Caco-2 (cell line): ENCODE results near the gene SLC35G6. TPM values are rescaled to one million over a fixed set of nuclear protein-coding genes. Genes with fewer than 3 reads are reported as not detected.

Experiments used
- BruUV-seq: library from RNA; stranded (reverse); fragments of 400-500 nt; replicated peaks from 2 replicates; lab custom pipeline; 2021; lab: Mats Ljungman, UMichigan
- CTCF ChIA-PET: fragments of 300-600 bp; sonication (Branson Sonifier 250); formaldehyde crosslinking; loops from one replicate; lab custom pipeline; 2022; ENCODE audit warnings: antibody characterized with exemption; lab: Charles Lee
- POLR2A ChIA-PET: fragments of 300-600 bp; sonication (Branson Sonifier 250); formaldehyde crosslinking; loops from one replicate; lab custom pipeline; 2022; ENCODE audit warnings: antibody characterized with exemption; lab: Charles Lee
- DNase-seq, 2 experiments: peaks; one replicate each; pipeline versions ENCODE4 v3.0.0 to v3.0.0-alpha.2; 2020 to 2022
- H3K27me3 ChIP-seq: replicated peaks from 2 replicates; pipeline ENCODE4 v1.6.0; 2011; ENCODE audit warnings: low read length; ENCODE audit not compliant: control insufficient read depth, insufficient read depth
- H3K36me3 ChIP-seq: 2 replicates; pipeline ENCODE4 v1.5.1; 2011; ENCODE audit warnings: low read length; ENCODE audit not compliant: control insufficient read depth, insufficient read depth
- H3K4me1 ChIP-seq: fragments of 250-450 bp; sonication (Bioruptor Pico); 2 replicates; pipeline ENCODE4 v1.5.1; 2020; ENCODE audit warnings: mild to moderate bottlenecking
- H3K4me3 ChIP-seq: 2 replicates; pipeline ENCODE4 v1.5.1; 2011; ENCODE audit warnings: low read depth, mild to moderate bottlenecking, control low read depth, low read length
- H3K9me3 ChIP-seq: fragments of 250-450 bp; sonication (Bioruptor Pico); 2 replicates; pipeline ENCODE4 v1.5.1; 2020; ENCODE audit warnings: mild to moderate bottlenecking, moderate library complexity
- H3K27ac Mint-ChIP-seq: one replicate; pipeline ENCODE4 v1.8.0; 2022; ENCODE audit warnings: mixed read lengths; ENCODE audit not compliant: unreplicated experiment
- H3K27me3 Mint-ChIP-seq: one replicate; pipeline ENCODE4 v1.8.0; 2022; ENCODE audit warnings: mixed read lengths; ENCODE audit not compliant: insufficient read depth, unreplicated experiment
- H3K36me3 Mint-ChIP-seq: one replicate; pipeline ENCODE4 v1.8.0; 2022; ENCODE audit warnings: mild to moderate bottlenecking, mixed read lengths; ENCODE audit not compliant: insufficient read depth, unreplicated experiment
- H3K4me1 Mint-ChIP-seq: one replicate; pipeline ENCODE4 v1.8.0; 2022; ENCODE audit warnings: low read depth, mixed read lengths; ENCODE audit not compliant: unreplicated experiment
- H3K4me3 Mint-ChIP-seq: one replicate; pipeline ENCODE4 v1.8.0; 2022; ENCODE audit warnings: mild to moderate bottlenecking, moderate library complexity, mixed read lengths; ENCODE audit not compliant: unreplicated experiment
- H3K9me3 Mint-ChIP-seq: one replicate; pipeline ENCODE4 v1.8.0; 2022; ENCODE audit warnings: mixed read lengths; ENCODE audit not compliant: unreplicated experiment
- intact Hi-C: fragments of 100-400 bp; cut with micrococcal nuclease; formaldehyde crosslinking; loops from one replicate; pipeline ENCODE4 v1.10.0; 2022; ENCODE audit not compliant: unreplicated experiment
- total RNA-seq: library from RNA; stranded (reverse); gene quantifications from 2 replicates; pipeline ENCODE4 v1.2.3, GENCODE V29; 2022
- TF ChIP-seq, protein P1 (sequence below), 2 experiments: fragments of 200-600 bp in 1 of 2; IDR thresholded peaks; 1 replicate in 1 of 2; 2 replicates in 1 of 2; pipeline versions ENCODE4 v1.5.1 to v1.8.0; 2011 to 2022; ENCODE audit warnings: antibody characterized with exemption in 1 of 2, control low read depth in 1 of 2, inconsistent platforms in 1 of 2, low read depth in 1 of 2, low read length in 1 of 2, mild to moderate bottlenecking in 1 of 2, moderate library complexity in 1 of 2; ENCODE audit not compliant: insufficient read depth in 1 of 2, severe bottlenecking in 1 of 2, unreplicated experiment in 1 of 2

Gene SLC35G6
- total RNA-seq, 1 experiment from 2014 or later, result not detected

DNA sequence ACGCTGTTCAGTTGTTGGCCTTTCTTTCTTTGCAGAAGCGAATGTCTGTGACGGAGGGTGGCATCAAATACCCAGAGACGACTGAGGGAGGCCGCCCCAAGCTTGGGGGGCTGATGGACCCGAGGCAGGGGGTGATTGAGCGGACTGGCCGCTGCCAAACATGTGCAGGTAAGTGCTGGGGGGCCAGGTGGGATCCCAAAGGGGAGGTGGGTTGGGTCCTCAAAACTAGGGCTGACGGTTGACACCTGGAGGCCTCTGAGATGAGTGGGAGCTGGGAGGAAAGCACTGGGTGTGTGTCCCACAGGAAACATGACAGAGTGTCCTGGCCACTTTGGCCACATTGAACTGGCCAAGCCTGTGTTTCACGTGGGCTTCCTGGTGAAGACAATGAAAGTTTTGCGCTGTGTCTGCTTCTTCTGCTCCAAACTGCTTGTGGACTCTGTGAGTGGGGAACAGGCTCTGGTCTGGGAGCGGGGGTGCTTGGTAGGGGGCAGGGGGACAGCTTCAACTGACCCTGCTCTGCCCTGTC, 14.7 kb downstream of the SLC35G6 start:
- Mint-ChIP-seq H3K4me3 (no peak overlapping the region), H3K27me3 (no peaks in the 10 kb centered on the region), H3K4me1 (peaks cover 10% of the 10 kb centered on the region), H3K36me3 (peaks cover 68% of the 10 kb centered on the region), H3K9me3 (no peaks in the 10 kb centered on the region), H3K27ac (no peak overlapping the region)
- ChIA-PET CTCF (no interaction called here), POLR2A (no interaction called here)
- no peak overlapping the region for H3K4me3 ChIP-seq
- TF ChIP-seq, protein P1, sequence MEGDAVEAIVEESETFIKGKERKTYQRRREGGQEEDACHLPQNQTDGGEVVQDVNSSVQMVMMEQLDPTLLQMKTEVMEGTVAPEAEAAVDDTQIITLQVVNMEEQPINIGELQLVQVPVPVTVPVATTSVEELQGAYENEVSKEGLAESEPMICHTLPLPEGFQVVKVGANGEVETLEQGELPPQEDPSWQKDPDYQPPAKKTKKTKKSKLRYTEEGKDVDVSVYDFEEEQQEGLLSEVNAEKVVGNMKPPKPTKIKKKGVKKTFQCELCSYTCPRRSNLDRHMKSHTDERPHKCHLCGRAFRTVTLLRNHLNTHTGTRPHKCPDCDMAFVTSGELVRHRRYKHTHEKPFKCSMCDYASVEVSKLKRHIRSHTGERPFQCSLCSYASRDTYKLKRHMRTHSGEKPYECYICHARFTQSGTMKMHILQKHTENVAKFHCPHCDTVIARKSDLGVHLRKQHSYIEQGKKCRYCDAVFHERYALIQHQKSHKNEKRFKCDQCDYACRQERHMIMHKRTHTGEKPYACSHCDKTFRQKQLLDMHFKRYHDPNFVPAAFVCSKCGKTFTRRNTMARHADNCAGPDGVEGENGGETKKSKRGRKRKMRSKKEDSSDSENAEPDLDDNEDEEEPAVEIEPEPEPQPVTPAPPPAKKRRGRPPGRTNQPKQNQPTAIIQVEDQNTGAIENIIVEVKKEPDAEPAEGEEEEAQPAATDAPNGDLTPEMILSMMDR (IDR thresholded peaks at IDR 0.05; ENCODE audit: insufficient read depth in 1 of 2, low read depth in 1 of 2, low read length in 1 of 2, severe bottlenecking in 1 of 2, unreplicated experiment in 1 of 2), result no peak
- no TSS peak for BruUV-seq
- no peaks in the 10 kb centered on the region for H3K4me1 ChIP-seq
- DNase-seq, result no peak
- H3K9me3 ChIP-seq, result no peaks in the 10 kb centered on the region
- H3K36me3 ChIP-seq, result no peaks in the 10 kb centered on the region; the same call in 1 of the 2 replicates
- intact Hi-C loops, result no loop called here
- H3K27me3 ChIP-seq, result no peaks in the 10 kb centered on the region

DNA sequence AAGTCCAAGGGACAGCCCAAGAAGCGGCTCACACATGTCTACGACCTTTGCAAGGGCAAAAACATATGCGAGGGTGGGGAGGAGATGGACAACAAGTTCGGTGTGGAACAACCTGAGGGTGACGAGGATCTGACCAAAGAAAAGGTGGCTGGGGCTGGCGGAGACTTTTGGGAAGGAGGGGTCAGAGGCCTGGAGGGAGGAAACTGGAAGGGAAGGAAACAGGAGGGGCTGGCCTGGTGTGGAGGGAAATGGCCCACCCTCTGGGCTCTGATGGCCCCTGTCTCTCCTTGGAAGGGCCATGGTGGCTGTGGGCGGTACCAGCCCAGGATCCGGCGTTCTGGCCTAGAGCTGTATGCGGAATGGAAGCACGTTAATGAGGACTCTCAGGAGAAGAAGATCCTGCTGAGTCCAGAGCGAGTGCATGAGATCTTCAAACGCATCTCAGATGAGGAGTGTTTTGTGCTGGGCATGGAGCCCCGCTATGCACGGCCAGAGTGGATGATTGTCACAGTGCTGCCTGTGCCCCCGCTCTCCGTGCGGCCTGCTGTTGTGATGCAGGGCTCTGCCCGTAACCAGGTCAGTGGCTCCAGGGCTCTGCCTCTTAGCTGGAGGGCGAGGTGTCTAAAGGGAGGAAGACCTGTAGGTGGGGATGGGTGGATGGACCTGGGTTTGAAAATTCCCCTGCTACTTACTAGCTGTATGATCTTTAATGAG, 15.4 kb downstream of the SLC35G6 start:
- DNase-seq, result no peak
- H3K27me3 Mint-ChIP-seq, result no peaks in the 10 kb centered on the region
- no peak overlapping the region for H3K4me3 Mint-ChIP-seq
- POLR2A ChIA-PET, result no interaction called here
- intact Hi-C loops, result no loop called here
- no peak overlapping the region for H3K4me3 ChIP-seq
- H3K4me1 ChIP-seq, result no peaks in the 10 kb centered on the region
- TF ChIP-seq, protein P1 (IDR thresholded peaks at IDR 0.05; ENCODE audit: insufficient read depth in 1 of 2, low read depth in 1 of 2, low read length in 1 of 2, severe bottlenecking in 1 of 2, unreplicated experiment in 1 of 2), result no peak
- H3K36me3 Mint-ChIP-seq, result peaks cover 71% of the 10 kb centered on the region
- CTCF ChIA-PET, result no interaction called here
- H3K36me3 ChIP-seq, result no peaks in the 10 kb centered on the region; the same call in 1 of the 2 replicates
- H3K27me3 ChIP-seq, result no peaks in the 10 kb centered on the region
- BruUV-seq, result TSS peak; percentile 13
- H3K9me3 ChIP-seq, result no peaks in the 10 kb centered on the region
- peak overlapping the region; percentile 50 for H3K27ac Mint-ChIP-seq
- no peaks in the 10 kb centered on the region for H3K9me3 Mint-ChIP-seq
- peaks cover 4% of the 10 kb centered on the region for H3K4me1 Mint-ChIP-seq

DNA sequence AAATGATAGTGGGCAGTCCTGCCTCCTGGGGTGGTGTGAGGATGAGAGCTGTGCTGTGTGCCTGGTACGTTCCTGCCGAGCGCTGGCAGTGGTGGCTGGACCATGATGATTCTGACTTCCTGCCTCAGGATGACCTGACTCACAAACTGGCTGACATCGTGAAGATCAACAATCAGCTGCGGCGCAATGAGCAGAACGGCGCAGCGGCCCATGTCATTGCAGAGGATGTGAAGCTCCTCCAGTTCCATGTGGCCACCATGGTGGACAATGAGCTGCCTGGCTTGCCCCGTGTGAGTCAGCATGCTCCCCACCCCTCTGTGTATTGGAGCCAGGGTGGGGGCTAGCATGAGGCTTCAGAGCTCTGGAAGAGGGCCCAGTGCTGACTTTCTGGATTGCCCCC, 16.0 kb downstream of the SLC35G6 start:
- intact Hi-C loops, result no loop called here
- Histone ChIP-seq H3K36me3 (no peaks in the 10 kb centered on the region; the same call in none of the 2 replicates), H3K9me3 (no peaks in the 10 kb centered on the region), H3K4me3 (no peak overlapping the region), H3K4me1 (no peaks in the 10 kb centered on the region), H3K27me3 (no peaks in the 10 kb centered on the region)
- no peak for DNase-seq
- Mint-ChIP-seq H3K27me3 (no peaks in the 10 kb centered on the region), H3K36me3 (peaks cover 67% of the 10 kb centered on the region), H3K4me1 (no peaks in the 10 kb centered on the region), H3K9me3 (no peaks in the 10 kb centered on the region), H3K27ac (peak overlapping the region; percentile 50), H3K4me3 (no peak overlapping the region)
- TF ChIP-seq, protein P1 (IDR thresholded peaks at IDR 0.05; ENCODE audit: insufficient read depth in 1 of 2, low read depth in 1 of 2, low read length in 1 of 2, severe bottlenecking in 1 of 2, unreplicated experiment in 1 of 2), result no peak
- BruUV-seq, result no TSS peak
- ChIA-PET POLR2A (no interaction called here), CTCF (no interaction called here)
